CD14-positive monocyte (primary cell): ENCODE results near the gene TRRAP. TPM values are rescaled to one million over a fixed set of nuclear protein-coding genes. Genes with fewer than 3 reads are reported as not detected.
A peak's percentile ranks its signal among the peaks of the same experiment; 100 is the strongest.

Experiments
- DNase-seq, 3 donors: peaks; one replicate each; pipeline ENCODE4 v3.0.0-alpha.2; 2011 to 2022
- H2AFZ ChIP-seq: 2 replicates; pipeline ENCODE4 v1.6.0; 2012; ENCODE audit warnings: mild to moderate bottlenecking, low read depth, low read length, inconsistent platforms; ENCODE audit not compliant: insufficient read depth, poor library complexity, severe bottlenecking
- H3K27ac ChIP-seq, 2 donors: 1 replicate in 1 of 2; 2 replicates in 1 of 2; pipeline ENCODE4 v1.5.1; 2012 to 2013; ENCODE audit warnings: low read length in 2 of 2, control low read depth in 1 of 2, inconsistent platforms in 1 of 2, low read depth in 1 of 2, mild to moderate bottlenecking in 1 of 2
- H3K27me3 ChIP-seq, 2 donors: one replicate each; pipeline versions ENCODE4 v1.6.0 to v1.6.1; 2011 to 2013; ENCODE audit warnings: low read length in 2 of 2; ENCODE audit not compliant: control insufficient read depth in 2 of 2, insufficient read depth in 2 of 2
- H3K36me3 ChIP-seq, 2 donors: replicated peaks in 1 of 2; 1 replicate in 1 of 2; 2 replicates in 1 of 2; pipeline versions ENCODE4 v1.5.1 to v1.6.1; 2012 to 2013; ENCODE audit warnings: low read length in 2 of 2, control low read depth in 1 of 2, inconsistent platforms in 1 of 2, mild to moderate bottlenecking in 1 of 2; ENCODE audit not compliant: insufficient read depth in 2 of 2, control insufficient read depth in 1 of 2
- H3K4me1 ChIP-seq, 2 donors: 1 replicate in 1 of 2; 2 replicates in 1 of 2; pipeline versions ENCODE4 v1.5.1 to v1.6.1; 2012 to 2013; ENCODE audit warnings: low read length in 2 of 2, control low read depth in 1 of 2, inconsistent platforms in 1 of 2, mild to moderate bottlenecking in 1 of 2, moderate library complexity in 1 of 2; ENCODE audit not compliant: insufficient read depth in 2 of 2, control insufficient read depth in 1 of 2
- H3K4me2 ChIP-seq: replicated peaks from 2 replicates; pipeline ENCODE3; 2012; ENCODE audit warnings: low read length, moderate library complexity, mild to moderate bottlenecking; ENCODE audit not compliant: poor library complexity, severe bottlenecking; ENCODE audit errors: extremely low read depth
- H3K4me3 ChIP-seq, 3 experiments: fragments of 200-600 bp in 1 of 3; sonication (generic) in 1 of 3; replicated peaks in 1 of 3; 1 replicate in 2 of 3; 2 replicates in 1 of 3; pipeline ENCODE4 v1.5.1; 2011 to 2013; ENCODE audit warnings: low read length in 3 of 3, mild to moderate bottlenecking in 3 of 3, control low read depth in 2 of 3, low read depth in 2 of 3, inconsistent platforms in 1 of 3, moderate library complexity in 1 of 3
- H3K79me2 ChIP-seq: 2 replicates; pipeline ENCODE4 v1.6.0; 2012; ENCODE audit warnings: mild to moderate bottlenecking, control low read depth, inconsistent platforms, low read length, moderate library complexity; ENCODE audit not compliant: insufficient read depth
- H3K9ac ChIP-seq: 2 replicates; pipeline ENCODE4 v1.6.0; 2017; ENCODE audit warnings: low read length, mild to moderate bottlenecking; ENCODE audit not compliant: insufficient read depth, poor library complexity, severe bottlenecking
- H3K9me3 ChIP-seq, 2 donors: replicated peaks in 1 of 2; 1 replicate in 1 of 2; 2 replicates in 1 of 2; pipeline versions ENCODE4 v1.5.1 to v1.6.1; 2012 to 2013; ENCODE audit warnings: low read length in 2 of 2, control low read depth in 1 of 2; ENCODE audit not compliant: control insufficient read depth in 1 of 2, insufficient read depth in 1 of 2
- H4K20me1 ChIP-seq: 2 replicates; pipeline ENCODE4 v1.6.0; 2012; ENCODE audit warnings: mild to moderate bottlenecking, low read length, control low read depth, moderate library complexity; ENCODE audit not compliant: insufficient read depth
- H3K27ac Mint-ChIP-seq, 7 donors: one replicate each; pipeline ENCODE4 v1.8.0; 2020; ENCODE audit warnings: mild to moderate bottlenecking in 7 of 7, mixed read lengths in 7 of 7, moderate library complexity in 6 of 7, inconsistent platforms in 2 of 7
- H3K27me3 Mint-ChIP-seq, 3 donors: one replicate each; pipeline ENCODE4 v1.8.0; 2021 to 2022; ENCODE audit warnings: low read depth in 3 of 3, mild to moderate bottlenecking in 3 of 3, mixed read lengths in 3 of 3, moderate library complexity in 3 of 3, inconsistent platforms in 1 of 3
- H3K36me3 Mint-ChIP-seq, 2 donors: one replicate each; pipeline ENCODE4 v1.8.0; 2020; ENCODE audit warnings: mixed read lengths in 2 of 2, inconsistent platforms in 1 of 2, mild to moderate bottlenecking in 1 of 2
- H3K4me1 Mint-ChIP-seq: one replicate; pipeline ENCODE4 v1.8.0; 2020; ENCODE audit warnings: mild to moderate bottlenecking, mixed read lengths
- H3K4me3 Mint-ChIP-seq, 2 donors: one replicate each; pipeline ENCODE4 v1.8.0; 2020; ENCODE audit warnings: mild to moderate bottlenecking in 2 of 2, mixed read lengths in 2 of 2, moderate library complexity in 1 of 2
- H3K9me3 Mint-ChIP-seq, 7 donors: one replicate each; pipeline ENCODE4 v1.8.0; 2020 to 2022; ENCODE audit warnings: mixed read lengths in 7 of 7, mild to moderate bottlenecking in 6 of 7, moderate library complexity in 6 of 7, inconsistent platforms in 2 of 7
- CTCF ChIP-seq: fragments of 200-600 bp; IDR thresholded peaks from one replicate; pipeline ENCODE4 v1.8.0; 2022; ENCODE audit warnings: antibody characterized with exemption, mild to moderate bottlenecking
- WGBS: methylation state at CpG from one replicate; pipeline ENCODE4 v1.1.5; 2013; ENCODE audit warnings: missing lambda C conversion rate; ENCODE audit not compliant: insufficient coverage; 5-methylcytosine and 5-hydroxymethylcytosine counted together
- intact Hi-C, 2 donors: fragments of 100-400 bp; cut with micrococcal nuclease; formaldehyde crosslinking; loops; one replicate each; pipeline versions ENCODE4 v1.15.0 to v1.15.1; 2023
- polyA plus RNA-seq, 3 donors: library from polyadenylated mRNA; depleted of rRNA in 1 of 3; unstranded in 2 of 3; stranded (reverse) in 1 of 3; fragments of 300-500 nt in 2 of 3; fragments of >200 nt in 1 of 3; fragmentation: Illumina TruSeq in 2 of 3; gene quantifications; 1 replicate in 2 of 3; 2 replicates in 1 of 3; pipeline ENCODE4 v1.2.3, GENCODE V29; 2012 to 2021

TRRAP gene
- polyA plus RNA-seq, 3 donors: 0.67 to 12.2 (median 1.2) TPM

- Histone ChIP-seq H3K36me3 (peaks cover 95 to 98% of the 10 kb centered on the region in 2 donors), H3K4me1 (no peaks in the 10 kb centered on the region), H3K27ac (no peak overlapping the region), H3K4me3 (no peak overlapping the region), H3K9ac (no peak overlapping the region), H3K27me3 (no peaks in the 10 kb centered on the region), H3K79me2 (no peaks in the 10 kb centered on the region), H4K20me1 (no peaks in the 10 kb centered on the region), H3K4me2 (no peak overlapping the region), H3K9me3 (no peaks in the 10 kb centered on the region), H2AFZ (no peak overlapping the region)
- intact Hi-C loops: loop anchor here in 1 of 2 donors (5.0 kb wide), 1 partner anchor 34 kb away; no protein-coding TSS in a partner anchor
- Mint-ChIP-seq H3K27me3 (no peaks in the 10 kb centered on the region), H3K36me3 (peaks cover 93 to 96% of the 10 kb centered on the region in 2 donors), H3K4me1 (no peaks in the 10 kb centered on the region), H3K27ac (peak overlapping the region in 1 of 7 donors; percentile 17), H3K4me3 (no peak overlapping the region), H3K9me3 (peaks cover 0 to 2% (median 0%) of the 10 kb centered on the region in 7 donors)
- no peak for TF ChIP-seq CTCF
- WGBS: 98% methylated on average over 9 of the region's 9 CpGs
- DNase-seq: no peak
Observed at GRCh38 chr7:98956469-98956868, 78.1 kb downstream of the TRRAP start.

- no peaks in the 10 kb centered on the region for H3K9me3 ChIP-seq
- H3K4me1 Mint-ChIP-seq: no peaks in the 10 kb centered on the region
- intact Hi-C loops: loop anchor here in 1 of 2 donors (5.0 kb wide), 1 partner anchor 35 kb away; no protein-coding TSS in a partner anchor
- no peak overlapping the region for H3K4me3 ChIP-seq
- H3K36me3 ChIP-seq: peaks cover 95 to 98% of the 10 kb centered on the region in 2 donors
- peaks cover 93 to 96% of the 10 kb centered on the region in 2 donors for H3K36me3 Mint-ChIP-seq
- H3K27ac ChIP-seq: no peak overlapping the region
- no peak overlapping the region for H3K9ac ChIP-seq
- H3K27me3 ChIP-seq: no peaks in the 10 kb centered on the region
- no peak overlapping the region for H2AFZ ChIP-seq
- no peaks in the 10 kb centered on the region for H3K27me3 Mint-ChIP-seq
- peaks cover 0 to 2% (median 0%) of the 10 kb centered on the region in 7 donors for H3K9me3 Mint-ChIP-seq
- H3K4me2 ChIP-seq: no peak overlapping the region
- no peaks in the 10 kb centered on the region for H3K79me2 ChIP-seq
- H3K4me1 ChIP-seq: no peaks in the 10 kb centered on the region
- no peaks in the 10 kb centered on the region for H4K20me1 ChIP-seq
- H3K27ac Mint-ChIP-seq: peak overlapping the region in 2 of 7 donors; percentile 31 to 34
- no peak for DNase-seq
- H3K4me3 Mint-ChIP-seq: no peak overlapping the region
- WGBS: 100% methylated on average over 7 of the region's 9 CpGs
- TF ChIP-seq CTCF: no peak
Observed at GRCh38 chr7:98956937-98957336, 78.6 kb downstream of the TRRAP start.
